Fibroblast of lung (primary cell): ENCODE results near the gene FOXC1. TPM values are rescaled to one million over a fixed set of nuclear protein-coding genes. Genes with fewer than 3 reads are reported as not detected.

Experiments used
- DNase-seq, 2 donors: peaks; one replicate each; pipeline versions ENCODE4 v3.0.0 to v3.0.0-alpha.2; 2010; ENCODE audit warnings: low read depth in 2 of 2
- H2AFZ ChIP-seq: 2 replicates; pipeline ENCODE4 v1.5.1; 2012; ENCODE audit warnings: low read length, control low read depth, inconsistent platforms
- H3K27ac ChIP-seq: 2 replicates; pipeline ENCODE4 v1.5.1; 2011; ENCODE audit warnings: low read length, control low read depth; ENCODE audit not compliant: insufficient read depth
- H3K27me3 ChIP-seq: 2 replicates; pipeline ENCODE4 v1.5.1; 2011; ENCODE audit warnings: mild to moderate bottlenecking, low read length; ENCODE audit not compliant: control insufficient read depth, insufficient read depth
- H3K36me3 ChIP-seq: 2 replicates; pipeline ENCODE4 v1.5.1; 2011; ENCODE audit warnings: low read length; ENCODE audit not compliant: control insufficient read depth, insufficient read depth
- H3K4me1 ChIP-seq: 2 replicates; pipeline ENCODE4 v1.5.1; 2011; ENCODE audit warnings: low read length; ENCODE audit not compliant: control insufficient read depth, insufficient read depth; ENCODE audit errors: extremely low read depth
- H3K4me2 ChIP-seq: 2 replicates; pipeline ENCODE4 v1.5.1; 2011; ENCODE audit warnings: low read length, control low read depth; ENCODE audit not compliant: insufficient read depth; ENCODE audit errors: extremely low read depth
- H3K4me3 ChIP-seq, 4 experiments: fragments of 200-600 bp in 1 of 4; sonication (generic) in 1 of 4; replicated peaks in 1 of 4; 2 replicates each; pipeline ENCODE4 v1.5.1; 2011 to 2016; ENCODE audit warnings: low read length in 4 of 4, low read depth in 3 of 4, mild to moderate bottlenecking in 3 of 4, control low read depth in 2 of 4, inconsistent platforms in 1 of 4, mixed read lengths in 1 of 4; ENCODE audit not compliant: insufficient read depth in 1 of 4; ENCODE audit errors: control extremely low read depth in 1 of 4
- H3K79me2 ChIP-seq: 2 replicates; pipeline ENCODE4 v1.5.1; 2012; ENCODE audit warnings: mild to moderate bottlenecking, low read length, inconsistent platforms; ENCODE audit not compliant: control insufficient read depth, insufficient read depth
- H3K9ac ChIP-seq: 2 replicates; pipeline ENCODE4 v1.5.1; 2011; ENCODE audit warnings: mild to moderate bottlenecking, low read length, control low read depth; ENCODE audit not compliant: insufficient read depth
- H3K9me3 ChIP-seq: 2 replicates; pipeline ENCODE4 v1.5.1; 2012; ENCODE audit warnings: low read depth, low read length; ENCODE audit not compliant: control insufficient read depth, insufficient read depth
- H4K20me1 ChIP-seq: 2 replicates; pipeline ENCODE4 v1.5.1; 2011; ENCODE audit warnings: low read length; ENCODE audit not compliant: control insufficient read depth, insufficient read depth; ENCODE audit errors: extremely low read depth
- EZH2 ChIP-seq: IDR thresholded peaks from 2 replicates; pipeline ENCODE4 v1.5.1; 2012; ENCODE audit warnings: low read length, control low read depth, mild to moderate bottlenecking; ENCODE audit errors: missing control alignments
- polyA plus RNA-seq, 2 donors: library from polyadenylated mRNA; depleted of rRNA in 1 of 2; stranded (reverse) in 1 of 2; unstranded in 1 of 2; fragments of >200 nt; gene quantifications; 2 replicates each; pipeline ENCODE4 v1.2.1, GENCODE V29; 2011 to 2012; ENCODE audit warnings: missing spikeins in 1 of 2
- total RNA-seq: library from RNA; depleted of rRNA; stranded (reverse); fragments of >200 nt; gene quantifications from 2 replicates; pipeline ENCODE4 v1.2.1, GENCODE V29; 2014
- TF ChIP-seq, protein P1 (sequence below), 2 donors: IDR thresholded peaks in 1 of 2; conservative IDR thresholded peaks in 1 of 2; 1 replicate in 1 of 2; 2 replicates in 1 of 2; pipeline ENCODE4 v1.5.1; 2011 to 2012; ENCODE audit warnings: low read length in 2 of 2, control low read depth in 1 of 2, inconsistent platforms in 1 of 2, low read depth in 1 of 2, mild to moderate bottlenecking in 1 of 2

FOXC1 gene
- total and polyA plus RNA-seq, 2 donors (not counting 1 experiment from before 2014, with no cell fraction given), result 0.66 to 2.3 TPM

DNA sequence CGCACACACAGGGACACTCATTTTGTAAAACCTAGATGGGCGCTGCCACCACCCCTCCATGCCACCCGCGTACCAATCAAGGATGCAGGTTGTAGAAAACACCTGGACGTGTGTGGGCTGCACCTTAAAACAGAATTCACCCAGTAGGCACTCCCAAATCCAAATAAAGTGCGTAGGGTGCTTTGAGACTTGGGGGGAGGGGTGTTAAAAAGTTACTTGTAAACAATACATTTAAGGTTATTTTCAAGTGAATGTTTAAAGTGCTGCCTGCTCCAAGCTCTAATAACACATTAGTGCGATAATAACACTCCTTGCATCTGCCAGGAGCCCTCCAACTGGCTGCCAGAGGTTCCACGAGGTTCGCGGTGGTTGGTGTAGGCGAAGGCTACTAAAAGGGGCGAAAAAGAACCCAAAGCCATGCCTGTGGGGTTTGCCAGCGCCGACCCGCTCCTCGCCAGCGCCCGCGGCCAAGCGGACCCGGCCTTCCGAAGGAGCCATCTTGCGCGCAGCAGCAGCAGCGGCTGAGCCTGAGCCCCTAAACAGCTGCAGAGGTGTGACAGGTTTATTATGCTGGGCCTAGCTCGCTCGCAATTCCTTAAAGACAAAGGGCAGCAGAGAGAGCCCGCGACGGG is 11.5 kb downstream of the FOXC1 start:
- no peak overlapping the region for H3K9ac ChIP-seq
- no peaks in the 10 kb centered on the region for H4K20me1 ChIP-seq
- no peak overlapping the region for H3K27ac ChIP-seq
- H3K4me3 ChIP-seq, result no peak overlapping the region
- TF ChIP-seq EZH2, result no peak
- TF ChIP-seq, protein P1, sequence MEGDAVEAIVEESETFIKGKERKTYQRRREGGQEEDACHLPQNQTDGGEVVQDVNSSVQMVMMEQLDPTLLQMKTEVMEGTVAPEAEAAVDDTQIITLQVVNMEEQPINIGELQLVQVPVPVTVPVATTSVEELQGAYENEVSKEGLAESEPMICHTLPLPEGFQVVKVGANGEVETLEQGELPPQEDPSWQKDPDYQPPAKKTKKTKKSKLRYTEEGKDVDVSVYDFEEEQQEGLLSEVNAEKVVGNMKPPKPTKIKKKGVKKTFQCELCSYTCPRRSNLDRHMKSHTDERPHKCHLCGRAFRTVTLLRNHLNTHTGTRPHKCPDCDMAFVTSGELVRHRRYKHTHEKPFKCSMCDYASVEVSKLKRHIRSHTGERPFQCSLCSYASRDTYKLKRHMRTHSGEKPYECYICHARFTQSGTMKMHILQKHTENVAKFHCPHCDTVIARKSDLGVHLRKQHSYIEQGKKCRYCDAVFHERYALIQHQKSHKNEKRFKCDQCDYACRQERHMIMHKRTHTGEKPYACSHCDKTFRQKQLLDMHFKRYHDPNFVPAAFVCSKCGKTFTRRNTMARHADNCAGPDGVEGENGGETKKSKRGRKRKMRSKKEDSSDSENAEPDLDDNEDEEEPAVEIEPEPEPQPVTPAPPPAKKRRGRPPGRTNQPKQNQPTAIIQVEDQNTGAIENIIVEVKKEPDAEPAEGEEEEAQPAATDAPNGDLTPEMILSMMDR (conservative IDR thresholded peaks at IDR 0.05 in 1 of 2, IDR thresholded peaks at IDR 0.05 in 1 of 2; ENCODE audit: low read depth in 1 of 2, low read length in 2 of 2), result no peak
- H2AFZ ChIP-seq, result no peak overlapping the region
- H3K79me2 ChIP-seq, result no peaks in the 10 kb centered on the region
- H3K4me1 ChIP-seq, result no peaks in the 10 kb centered on the region
- H3K9me3 ChIP-seq, result no peaks in the 10 kb centered on the region
- peaks cover 9% of the 10 kb centered on the region for H3K27me3 ChIP-seq
- no peaks in the 10 kb centered on the region for H3K36me3 ChIP-seq
- no peak for DNase-seq
- no peak overlapping the region for H3K4me2 ChIP-seq

DNA sequence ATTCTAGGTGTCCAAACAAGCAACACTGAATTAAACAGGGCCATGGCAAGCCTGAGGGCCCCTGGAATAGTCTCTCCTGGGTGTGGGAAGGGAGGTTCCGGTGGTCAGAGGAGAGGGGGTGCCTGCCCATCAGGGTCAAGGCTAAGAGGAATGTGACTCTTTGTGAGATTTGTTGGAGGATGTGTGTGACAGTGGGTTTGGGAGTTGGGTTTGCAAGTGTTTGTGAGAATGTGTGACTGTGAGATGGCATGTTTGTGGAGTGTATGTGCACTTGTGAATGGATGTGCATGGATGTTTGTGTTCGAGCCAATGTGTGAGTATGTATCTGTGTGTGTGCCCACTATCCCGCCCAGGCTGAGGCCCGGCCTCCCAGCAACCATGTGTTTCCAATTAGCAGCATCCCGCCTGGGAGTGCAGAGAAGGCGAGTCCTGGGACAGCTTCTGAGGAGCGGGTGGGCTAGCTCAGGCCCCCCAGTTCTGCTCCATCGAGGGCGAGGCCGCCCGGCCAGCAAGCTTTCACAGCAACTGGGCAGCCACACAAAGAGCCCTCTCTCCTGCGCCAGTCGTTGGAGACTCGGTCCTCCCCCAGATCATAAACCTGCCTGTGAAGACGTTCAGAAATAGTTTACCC is 12.6 kb downstream of the FOXC1 start:
- TF ChIP-seq, protein P1 (conservative IDR thresholded peaks at IDR 0.05 in 1 of 2, IDR thresholded peaks at IDR 0.05 in 1 of 2; ENCODE audit: low read depth in 1 of 2, low read length in 2 of 2), result no peak
- no peak for TF ChIP-seq EZH2
- Histone ChIP-seq H2AFZ (no peak overlapping the region), H3K36me3 (no peaks in the 10 kb centered on the region), H3K79me2 (no peaks in the 10 kb centered on the region), H4K20me1 (no peaks in the 10 kb centered on the region), H3K4me2 (no peak overlapping the region), H3K9ac (no peak overlapping the region), H3K27me3 (peaks cover 19% of the 10 kb centered on the region), H3K9me3 (no peaks in the 10 kb centered on the region), H3K27ac (no peak overlapping the region), H3K4me1 (no peaks in the 10 kb centered on the region), H3K4me3 (no peak overlapping the region)
- no peak for DNase-seq

DNA sequence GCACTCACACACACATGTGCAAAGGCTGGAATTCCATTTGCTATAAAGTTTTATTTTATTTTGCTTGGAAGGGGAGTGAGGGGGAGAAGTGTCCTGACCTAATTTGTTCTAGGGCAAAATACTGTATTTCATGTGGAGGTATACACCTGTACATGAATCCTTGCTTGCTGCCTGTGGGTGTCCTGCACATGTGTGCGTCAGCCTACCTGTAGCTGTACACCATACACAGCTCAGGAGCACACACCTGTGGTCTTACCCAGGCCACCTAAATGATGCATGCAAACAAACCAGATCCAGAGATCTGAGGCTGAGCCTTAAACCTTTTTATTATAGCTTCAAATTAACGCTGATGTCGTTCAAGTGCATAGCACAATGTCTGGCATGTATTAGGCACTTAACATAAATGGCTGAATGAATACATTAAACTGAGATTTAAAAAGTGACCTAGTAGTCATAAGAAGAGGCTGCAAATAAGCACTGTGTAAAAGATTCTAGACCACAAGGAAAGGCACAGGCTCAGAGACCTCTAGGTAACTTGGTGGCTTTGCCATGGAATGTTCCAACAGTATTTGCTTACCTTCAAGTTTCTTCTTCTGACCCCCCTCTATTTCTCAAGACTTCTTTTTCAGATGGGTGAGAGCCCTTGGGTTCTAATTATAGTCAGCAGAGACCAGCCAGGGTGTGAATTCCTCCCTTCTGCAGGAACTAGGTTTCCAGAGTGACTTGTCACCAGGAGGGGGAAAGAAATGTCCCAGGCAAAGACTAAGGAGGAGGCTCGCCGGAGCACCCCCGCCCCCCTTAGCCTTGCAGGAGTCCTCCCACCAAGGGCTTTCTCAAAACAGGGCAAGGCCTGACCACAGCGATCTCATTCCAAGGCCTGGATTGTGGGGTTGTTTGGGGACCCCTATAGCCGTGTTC is 13.4 kb downstream of the FOXC1 start:
- no peaks in the 10 kb centered on the region for H4K20me1 ChIP-seq
- peaks cover 23% of the 10 kb centered on the region for H3K27me3 ChIP-seq
- H3K4me3 ChIP-seq, result no peak overlapping the region
- no peak for TF ChIP-seq EZH2
- H3K36me3 ChIP-seq, result no peaks in the 10 kb centered on the region
- no peak overlapping the region for H2AFZ ChIP-seq
- H3K27ac ChIP-seq, result no peak overlapping the region
- H3K9me3 ChIP-seq, result no peaks in the 10 kb centered on the region
- no peak overlapping the region for H3K4me2 ChIP-seq
- no peaks in the 10 kb centered on the region for H3K79me2 ChIP-seq
- DNase-seq, result no peak
- H3K9ac ChIP-seq, result no peak overlapping the region
- H3K4me1 ChIP-seq, result no peaks in the 10 kb centered on the region
